ENCODE measurements around the gene TMEM92. TPM values are rescaled to one million over a fixed set of nuclear protein-coding genes. Genes with fewer than 3 reads are reported as not detected.
A peak's percentile ranks its signal among the peaks of the same experiment; 100 is the strongest.
"Not testable (repeated sequence)": the region's sequence is repeated elsewhere in the genome, so short reads cannot be mapped to it uniquely, and the experiment has no call there.

The TMEM92 gene
- total RNA-seq, 1 experiment from 2014 or later, result not detected

DNA sequence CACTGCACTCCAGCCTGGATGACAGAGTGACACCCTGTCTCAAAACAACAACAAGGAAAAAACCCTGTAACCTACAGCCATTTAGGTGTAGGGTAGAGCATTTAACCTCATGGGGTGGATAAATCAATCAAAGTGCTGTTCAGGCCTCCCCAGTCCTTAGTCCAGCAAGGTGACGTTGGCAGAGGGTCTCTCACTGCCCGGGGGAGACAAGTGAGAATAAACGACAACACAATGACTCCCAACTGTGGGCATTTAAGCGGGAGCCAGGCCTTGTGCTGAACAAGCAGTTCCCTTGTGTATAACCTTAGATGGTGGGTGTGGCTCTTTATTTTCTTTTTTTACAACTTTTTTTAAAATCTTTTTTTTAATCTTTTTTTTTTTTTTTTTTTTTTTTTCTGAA, 29.3 kb downstream of the TMEM92 start:
- no peak overlapping the region for H3K4me3 ChIP-seq
- H3K9me3 ChIP-seq, result no peaks in the 10 kb centered on the region
- no peak for DNase-seq
- no peaks in the 10 kb centered on the region for H3K27me3 ChIP-seq
- H3K36me3 ChIP-seq, result no peaks in the 10 kb centered on the region

DNA sequence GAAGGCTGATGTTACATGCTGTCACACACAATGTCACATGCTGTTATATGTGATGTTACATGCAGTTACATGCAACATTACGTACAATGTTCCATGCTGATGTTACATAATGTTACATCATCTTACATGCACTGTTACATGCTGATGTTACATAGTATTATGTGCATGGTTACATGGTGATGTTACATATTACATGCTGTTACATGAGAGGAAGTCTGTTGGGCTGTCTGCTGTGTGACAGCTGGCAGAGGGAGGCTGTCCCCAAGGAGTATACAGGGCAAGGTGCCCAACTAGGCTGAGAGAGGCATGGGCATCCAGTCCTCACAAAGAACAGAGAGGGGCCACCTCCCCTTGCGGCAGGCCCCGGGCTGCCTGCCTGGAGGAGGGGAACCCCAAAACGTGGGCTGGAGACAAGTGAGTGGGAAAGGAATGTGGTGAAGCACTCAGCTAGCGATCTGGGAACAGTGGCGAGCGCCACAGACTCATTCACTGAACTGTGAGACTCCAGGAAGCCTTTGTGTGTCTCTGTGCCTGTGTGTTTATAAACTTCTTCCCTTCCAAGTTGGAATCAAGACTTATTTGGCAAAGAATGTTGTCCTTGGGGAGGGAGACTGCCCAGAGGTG, 30.6 kb downstream of the TMEM92 start:
- peak; percentile 34 for DNase-seq
- H3K36me3 ChIP-seq, result no peaks in the 10 kb centered on the region
- no peak overlapping the region for H3K4me3 ChIP-seq
- no peaks in the 10 kb centered on the region for H3K9me3 ChIP-seq
- no peaks in the 10 kb centered on the region for H3K27me3 ChIP-seq

DNA sequence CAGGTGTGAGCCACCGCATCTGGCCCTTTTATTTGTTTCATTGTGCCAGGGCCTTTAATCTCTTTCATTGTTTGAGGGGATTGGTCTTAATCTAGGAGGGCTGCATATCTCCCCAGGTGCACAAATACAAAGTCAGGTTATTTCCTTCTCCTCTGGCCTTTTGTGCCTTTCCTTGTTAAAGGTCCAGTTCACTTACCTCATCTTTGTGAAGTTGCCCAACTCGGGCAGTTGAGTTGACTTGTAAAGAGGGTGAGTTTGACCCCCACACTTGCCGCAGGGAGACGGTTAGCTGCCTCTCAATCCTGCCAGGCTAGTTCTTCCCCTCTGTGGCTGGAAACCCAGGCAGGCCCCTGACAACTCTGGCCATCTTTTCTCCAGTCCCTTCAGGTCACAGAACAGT, 33.4 kb downstream of the TMEM92 start:
- DNase-seq, result no peak
- 0 out of 2 replicates have a peak, but pooled peaks cover 3% of the 10 kb centered on the region for H3K27me3 ChIP-seq
- H3K36me3 ChIP-seq, result no peaks in the 10 kb centered on the region
- no peak overlapping the region for H3K4me3 ChIP-seq
- H3K9me3 ChIP-seq, result no peaks in the 10 kb centered on the region

DNA sequence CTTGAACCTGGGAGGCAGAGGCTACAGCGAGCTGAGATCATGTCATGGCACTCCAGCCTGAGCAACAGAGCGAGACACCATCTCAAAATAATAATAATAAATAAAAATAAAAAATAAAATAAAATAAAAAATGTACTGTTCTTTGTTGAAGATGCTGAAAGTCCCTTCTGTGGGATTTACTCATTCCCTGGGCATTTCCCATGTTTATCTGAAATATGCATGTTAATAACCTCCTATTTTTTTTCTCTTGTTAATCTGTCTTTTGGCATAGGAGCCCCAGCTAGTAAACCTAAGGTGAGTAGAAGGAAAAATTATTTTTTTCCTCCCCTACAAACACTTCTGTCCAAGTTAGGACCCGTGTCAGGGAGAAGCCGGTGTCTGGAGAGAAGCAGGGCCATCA, 34.4 kb downstream of the TMEM92 start:
- no peak for DNase-seq
- Histone ChIP-seq H3K9me3 (no peaks in the 10 kb centered on the region), H3K36me3 (no peaks in the 10 kb centered on the region), H3K4me3 (no peak overlapping the region), H3K27me3 (0 out of 2 replicates have a peak, but pooled peaks cover 3% of the 10 kb centered on the region)

DNA sequence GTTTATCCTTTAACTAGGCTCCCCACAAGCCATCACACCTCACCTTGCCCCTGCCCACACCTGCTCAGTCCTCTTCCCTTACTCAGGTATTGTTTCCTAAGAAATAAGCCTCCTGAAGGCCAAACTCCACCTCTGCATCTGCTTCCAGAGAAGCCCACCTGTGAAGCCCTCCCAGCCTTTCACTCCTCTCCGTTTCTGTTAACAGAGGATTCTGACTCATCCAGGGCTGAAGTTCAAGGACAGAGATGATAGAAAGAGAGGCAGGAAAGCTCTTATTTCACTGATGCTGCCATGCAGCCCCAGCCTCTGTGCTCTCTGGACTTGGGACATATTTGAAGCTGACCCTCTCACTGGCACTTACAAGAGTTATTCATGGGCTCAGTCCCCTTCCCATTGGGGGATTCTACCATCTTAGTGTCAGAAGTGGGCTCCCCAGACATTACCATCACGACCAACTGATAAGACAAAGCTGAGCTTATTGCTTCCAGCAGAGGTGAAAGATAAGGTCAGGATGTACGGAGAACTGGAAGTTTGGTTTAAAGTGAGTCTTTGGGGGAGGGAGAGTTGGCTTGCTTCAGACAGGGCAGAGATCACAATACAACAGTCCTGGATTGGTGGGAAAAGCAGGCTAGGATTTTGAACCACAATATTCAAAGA, 36.3 kb downstream of the TMEM92 start:
- Histone ChIP-seq H3K9me3 (no peaks in the 10 kb centered on the region; the same call in 1 of the 2 replicates), H3K36me3 (no peaks in the 10 kb centered on the region), H3K4me3 (no peak overlapping the region), H3K27me3 (0 out of 2 replicates have a peak, but pooled peaks cover 3% of the 10 kb centered on the region)
- DNase-seq, result no peak

DNA sequence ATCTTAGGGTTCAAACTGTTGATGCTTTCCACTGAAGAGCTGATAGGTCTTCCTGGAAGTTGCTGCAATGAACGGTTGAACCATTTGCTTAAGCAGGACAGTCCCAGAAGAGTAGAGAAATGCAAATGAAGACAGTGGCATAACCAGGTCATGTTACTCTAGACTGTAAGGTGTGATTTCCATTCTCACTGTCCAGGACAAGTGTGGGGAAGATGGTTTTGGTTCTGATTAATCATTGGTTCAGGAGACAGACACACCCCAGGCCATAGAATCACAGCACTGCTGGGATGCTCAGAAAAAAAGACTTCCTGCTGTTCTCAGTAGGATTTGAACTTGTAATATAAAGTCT, 36.8 kb downstream of the TMEM92 start:
- Histone ChIP-seq H3K4me3 (no peak overlapping the region), H3K36me3 (no peaks in the 10 kb centered on the region), H3K9me3 (no peaks in the 10 kb centered on the region; the same call in 1 of the 2 replicates), H3K27me3 (0 out of 2 replicates have a peak, but pooled peaks cover 3% of the 10 kb centered on the region)
- no peak for DNase-seq

DNA sequence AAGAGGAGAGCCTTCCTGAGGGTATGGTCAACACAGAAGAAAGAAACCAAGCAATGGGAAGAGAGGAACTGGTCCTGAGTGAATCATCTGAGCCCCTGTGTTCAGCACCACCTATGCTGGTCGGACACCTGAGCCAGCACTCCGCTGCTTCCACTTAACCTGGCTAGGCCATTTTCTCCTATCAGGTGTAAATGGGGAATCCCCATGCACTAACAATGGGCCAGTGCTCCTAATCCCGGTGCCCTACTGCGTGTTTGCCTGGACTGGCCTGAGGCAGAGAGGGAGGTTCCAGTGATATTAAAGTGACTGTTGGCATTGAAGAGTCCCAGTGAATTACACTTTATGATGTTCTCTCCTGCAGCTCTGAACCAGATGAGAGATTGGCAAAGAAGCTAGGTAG, 37.2 kb downstream of the TMEM92 start:
- H3K9me3 ChIP-seq, result no peaks in the 10 kb centered on the region; the same call in 1 of the 2 replicates
- H3K27me3 ChIP-seq, result 0 out of 2 replicates have a peak, but pooled peaks cover 3% of the 10 kb centered on the region
- no peak overlapping the region for H3K4me3 ChIP-seq
- DNase-seq, result no peak
- no peaks in the 10 kb centered on the region for H3K36me3 ChIP-seq

DNA sequence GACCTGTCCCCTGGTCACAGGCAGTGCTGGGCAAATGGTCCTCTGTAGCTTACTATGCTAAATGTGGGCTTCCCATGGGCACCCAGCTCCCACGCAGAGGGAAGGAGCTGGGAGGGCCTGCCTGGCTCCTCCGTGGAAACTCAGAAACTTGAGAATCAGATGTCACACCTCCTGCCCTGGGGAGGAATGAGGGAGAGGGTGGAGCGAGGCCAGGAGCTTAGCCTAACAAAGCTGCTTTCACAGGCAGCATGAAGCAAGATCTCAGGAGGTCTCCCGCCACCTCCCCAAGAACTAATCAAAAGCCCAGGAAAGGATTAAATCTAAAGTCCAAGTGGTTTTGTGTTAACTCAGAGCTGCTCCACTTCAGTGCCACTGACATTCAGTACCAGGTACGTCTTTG, 38.0 kb downstream of the TMEM92 start:
- Histone ChIP-seq H3K27me3 (0 out of 2 replicates have a peak, but pooled peaks cover 3% of the 10 kb centered on the region), H3K36me3 (no peaks in the 10 kb centered on the region), H3K4me3 (no peak overlapping the region), H3K9me3 (no peaks in the 10 kb centered on the region; the same call in 1 of the 2 replicates)
- no peak for DNase-seq

DNA sequence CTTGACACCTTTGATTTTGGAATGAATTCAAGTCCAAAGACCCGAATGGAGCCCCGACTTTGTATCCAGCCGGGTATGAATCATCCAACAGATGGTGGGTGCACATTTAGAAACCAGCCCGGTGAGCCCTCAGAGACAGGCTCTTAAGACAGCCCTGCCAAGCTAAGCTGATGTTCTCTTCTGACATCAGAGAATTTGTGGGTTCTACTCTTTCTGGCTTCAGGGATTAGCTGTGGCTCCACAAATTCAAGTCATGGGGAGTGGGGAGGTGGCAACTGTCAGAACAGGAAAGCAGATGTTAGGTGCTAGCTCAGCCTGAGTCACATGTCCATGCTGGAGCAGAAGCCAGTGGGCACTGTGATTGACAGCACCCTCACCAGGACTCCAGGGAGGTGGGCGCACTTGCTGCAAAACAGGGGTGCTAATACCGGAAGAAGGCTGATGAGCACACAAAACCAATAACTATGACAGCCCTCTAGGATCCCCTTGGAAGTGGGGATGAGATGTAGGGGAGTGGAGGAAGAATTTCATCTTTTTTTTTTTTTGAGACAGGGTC, 40.3 kb downstream of the TMEM92 start:
- Histone ChIP-seq H3K27me3 (0 out of 2 replicates have a peak, but pooled peaks cover 3% of the 10 kb centered on the region), H3K36me3 (no peaks in the 10 kb centered on the region), H3K9me3 (no peaks in the 10 kb centered on the region; the same call in 1 of the 2 replicates), H3K4me3 (no peak overlapping the region)
- DNase-seq, result no peak

DNA sequence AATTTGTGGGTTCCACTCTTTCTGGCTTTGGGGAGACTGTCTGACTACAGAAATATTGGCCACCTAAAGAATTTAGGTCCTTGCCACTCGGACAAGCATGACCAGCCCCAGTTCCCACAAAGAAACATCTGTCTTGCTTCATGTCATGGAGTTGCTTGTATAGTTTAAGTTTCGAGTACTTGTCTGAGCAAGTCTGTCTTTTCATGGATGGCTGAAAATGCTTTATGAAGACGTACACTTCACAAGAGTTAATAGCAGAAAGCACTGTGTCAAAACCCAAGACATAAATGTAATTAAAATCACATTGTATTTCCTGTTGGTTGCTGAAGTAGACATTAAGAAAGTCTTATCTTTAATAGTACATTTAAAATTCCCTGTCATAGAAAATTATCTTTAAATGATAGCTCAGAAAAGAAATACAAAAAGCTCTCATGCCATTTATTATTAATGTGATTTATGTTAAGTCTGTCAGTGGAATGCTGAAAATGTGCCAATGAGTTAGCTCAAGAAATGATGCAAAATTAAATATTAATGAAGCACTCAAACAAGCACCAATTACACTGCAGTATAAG, 41.8 kb downstream of the TMEM92 start:
- H3K4me3 ChIP-seq, result no peak overlapping the region
- H3K36me3 ChIP-seq, result no peaks in the 10 kb centered on the region
- H3K27me3 ChIP-seq, result 0 out of 2 replicates have a peak, but pooled peaks cover 3% of the 10 kb centered on the region
- H3K9me3 ChIP-seq, result no peaks in the 10 kb centered on the region; the same call in 1 of the 2 replicates
- DNase-seq, result no peak

DNA sequence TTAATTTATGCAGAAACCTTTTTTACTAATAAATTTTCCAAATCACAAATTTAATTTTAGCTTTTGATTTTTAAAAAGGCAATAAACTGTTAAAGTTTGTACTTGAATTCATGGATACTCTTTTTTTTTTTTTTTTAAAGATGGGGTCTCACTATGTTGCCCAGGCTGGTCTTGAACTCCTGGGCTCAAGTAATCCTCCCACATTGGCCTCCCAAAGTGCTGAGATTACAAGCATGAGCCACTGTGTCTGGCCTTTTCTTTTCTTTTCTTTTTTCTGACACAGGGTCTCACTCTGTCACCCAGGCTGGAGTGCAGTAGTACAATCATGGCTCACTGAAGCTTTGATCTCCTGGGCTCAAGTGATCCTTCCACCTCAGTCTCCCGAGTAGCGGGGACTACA, 42.4 kb downstream of the TMEM92 start:
- DNase-seq, H3K36me3 ChIP-seq, H3K9me3 ChIP-seq, H3K4me3 ChIP-seq, H3K27me3 ChIP-seq: not testable (repeated sequence)

DNA sequence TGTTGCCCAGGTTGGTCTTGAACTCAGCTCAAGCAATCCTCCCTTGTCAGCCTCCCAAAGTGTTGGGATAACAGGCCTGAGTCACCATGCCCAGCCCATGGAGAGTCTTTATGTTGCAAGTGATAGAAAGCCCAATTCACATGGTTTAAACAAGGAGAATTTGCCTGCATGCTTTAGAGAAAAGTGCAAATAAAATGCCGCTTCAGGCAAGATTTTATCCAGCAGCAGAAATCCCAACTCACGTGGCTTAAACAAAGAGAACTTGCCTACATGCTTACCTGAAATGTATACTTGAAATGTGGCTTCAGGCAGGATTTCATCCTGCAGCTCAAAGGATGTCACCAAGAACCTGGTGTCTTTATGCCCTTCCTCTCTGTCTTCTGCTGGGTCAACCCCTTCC, 42.9 kb downstream of the TMEM92 start:
- 0 out of 2 replicates have a peak, but pooled peaks cover 3% of the 10 kb centered on the region for H3K27me3 ChIP-seq
- no peak for DNase-seq
- no peaks in the 10 kb centered on the region for H3K36me3 ChIP-seq
- H3K4me3 ChIP-seq, result no peak overlapping the region
- no peaks in the 10 kb centered on the region; the same call in 1 of the 2 replicates for H3K9me3 ChIP-seq

DNA sequence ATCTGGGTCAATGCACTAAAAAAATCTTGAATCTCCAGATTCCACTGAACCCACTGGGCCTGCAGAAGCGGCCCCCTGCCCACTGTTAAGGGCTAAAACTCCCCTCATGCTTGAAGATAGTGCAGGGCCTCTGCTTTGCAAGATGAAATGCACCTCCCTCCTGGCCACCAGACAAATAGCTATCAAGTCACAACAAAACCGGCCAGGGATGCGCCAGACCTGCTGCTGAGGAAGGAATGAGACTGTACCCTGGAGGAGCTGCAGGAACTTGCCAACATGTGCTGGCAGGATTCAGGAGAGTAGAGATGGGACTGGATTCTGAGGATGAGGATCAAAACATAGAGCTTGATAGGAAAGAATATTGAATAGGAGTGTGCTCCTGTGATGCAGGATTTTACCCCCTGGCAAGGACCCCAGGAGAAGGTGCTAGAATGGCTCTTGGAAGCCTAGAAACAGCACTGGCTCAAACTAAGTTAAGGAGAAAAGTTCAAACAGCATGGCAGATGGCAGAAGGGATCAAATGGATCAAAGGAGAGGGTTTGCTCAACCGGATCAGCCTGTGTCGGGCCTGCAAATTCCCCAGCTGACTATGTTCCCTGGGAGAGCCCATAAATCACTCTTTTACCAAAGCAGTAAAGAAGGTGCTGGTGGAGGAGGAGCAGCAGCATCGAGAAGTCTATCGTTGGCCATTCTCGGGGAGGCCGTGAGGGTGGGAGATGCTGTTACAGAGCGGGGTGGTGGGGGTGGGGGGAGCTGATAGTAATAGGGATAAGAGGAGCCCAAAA, 44.4 kb downstream of the TMEM92 start:
- no peak for DNase-seq
- Histone ChIP-seq H3K9me3 (no peaks in the 10 kb centered on the region; the same call in 1 of the 2 replicates), H3K4me3 (no peak overlapping the region), H3K36me3 (no peaks in the 10 kb centered on the region), H3K27me3 (no peaks in the 10 kb centered on the region)

DNA sequence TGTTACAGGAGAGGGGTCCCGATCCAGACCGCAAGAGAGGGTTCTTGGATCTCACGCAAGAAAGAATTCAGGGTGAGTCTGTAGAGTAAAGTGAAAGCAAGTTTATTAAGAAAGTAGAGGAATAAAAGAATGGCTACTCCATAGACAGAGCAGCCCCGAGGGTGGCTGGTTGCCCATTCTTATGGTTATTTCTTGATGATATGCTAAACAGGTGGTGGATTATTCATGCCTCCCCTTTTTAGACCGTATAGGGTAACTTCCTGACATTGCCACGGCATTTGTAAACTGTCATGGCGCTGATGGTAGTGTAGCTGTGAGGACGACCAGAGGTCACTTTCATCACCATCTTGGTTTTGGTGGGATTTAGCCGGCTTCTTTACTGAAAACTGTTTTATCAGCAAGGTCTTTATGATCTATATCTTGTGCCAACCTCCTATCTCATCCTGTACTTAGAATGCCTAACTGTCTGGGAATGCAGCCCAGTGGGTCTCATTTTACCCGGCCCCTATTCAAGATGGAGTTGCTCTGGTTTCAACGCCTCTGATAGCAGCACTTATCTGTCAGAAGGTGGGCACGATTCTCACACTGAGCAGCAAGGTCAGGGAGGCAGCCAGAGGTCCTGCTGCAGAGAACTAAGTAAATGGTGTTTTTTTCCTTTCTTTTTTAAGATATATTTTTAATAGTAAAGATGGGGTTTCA, 45.2 kb downstream of the TMEM92 start:
- Histone ChIP-seq H3K9me3 (no peaks in the 10 kb centered on the region; the same call in 1 of the 2 replicates), H3K36me3 (no peaks in the 10 kb centered on the region), H3K27me3 (no peaks in the 10 kb centered on the region), H3K4me3 (no peak overlapping the region)
- no peak for DNase-seq

DNA sequence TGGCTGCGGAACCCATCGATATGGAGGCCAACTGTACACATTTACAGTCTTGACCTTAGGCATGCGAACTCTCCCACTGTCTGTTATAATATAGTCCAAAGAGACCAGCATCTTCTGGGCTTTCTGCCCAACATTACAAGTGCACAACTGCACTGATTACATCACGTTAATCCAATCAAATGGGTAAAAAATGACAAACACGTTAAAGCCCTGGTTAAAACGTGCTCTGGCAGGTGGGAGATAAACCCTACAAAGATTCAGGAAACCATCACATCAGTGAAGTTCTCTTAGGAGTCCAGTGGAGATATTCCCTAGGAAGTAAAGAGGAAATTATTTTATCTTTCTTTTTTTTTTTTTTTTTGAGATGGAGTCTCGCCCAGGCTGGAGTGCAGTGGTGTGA, 48.0 kb downstream of the TMEM92 start:
- no peaks in the 10 kb centered on the region for H3K9me3 ChIP-seq
- no peak overlapping the region for H3K4me3 ChIP-seq
- no peaks in the 10 kb centered on the region for H3K27me3 ChIP-seq
- no peak for DNase-seq
- H3K36me3 ChIP-seq, result no peaks in the 10 kb centered on the region

DNA sequence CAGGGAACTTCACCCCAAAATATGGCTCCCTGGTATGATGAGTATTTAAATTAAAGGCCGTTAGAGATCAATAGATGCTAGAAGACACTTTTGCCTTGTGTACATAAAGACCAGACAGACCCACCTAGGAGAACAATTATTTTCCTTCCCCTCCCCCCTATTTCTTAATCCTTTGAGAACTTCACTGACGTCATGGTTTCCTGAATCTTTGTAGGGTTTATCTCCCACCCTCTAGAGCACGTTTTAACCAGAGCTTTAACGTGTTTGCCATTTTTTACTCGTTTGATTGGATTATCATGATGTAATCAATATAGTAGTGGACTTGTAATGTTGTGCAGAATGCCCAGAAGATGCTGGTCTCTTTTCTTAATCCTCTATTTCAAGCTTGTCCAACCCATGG, 48.8 kb downstream of the TMEM92 start:
- no peak for DNase-seq
- H3K4me3 ChIP-seq, result no peak overlapping the region
- no peaks in the 10 kb centered on the region for H3K9me3 ChIP-seq
- no peaks in the 10 kb centered on the region for H3K36me3 ChIP-seq
- H3K27me3 ChIP-seq, result no peaks in the 10 kb centered on the region

Measured in MG63 (cell line).